Epithelial cell of esophagus (primary cell): Measurements from ENCODE around the gene METTL21C.

Experiments
- DNase-seq: peaks from one replicate; pipeline ENCODE4 v3.0.0; 2010; ENCODE audit warnings: low read depth
- H3K4me3 ChIP-seq: 2 replicates; pipeline ENCODE4 v1.5.1; 2011; ENCODE audit warnings: mild to moderate bottlenecking, low read length, control low read depth
- TF ChIP-seq, protein P1 (sequence below): IDR thresholded peaks from 2 replicates; pipeline ENCODE4 v1.5.1; 2011; ENCODE audit warnings: low read depth, mild to moderate bottlenecking, low read length, control low read depth, inconsistent platforms; ENCODE audit not compliant: insufficient read depth; ENCODE audit errors: missing control alignments

Gene METTL21C

DNA sequence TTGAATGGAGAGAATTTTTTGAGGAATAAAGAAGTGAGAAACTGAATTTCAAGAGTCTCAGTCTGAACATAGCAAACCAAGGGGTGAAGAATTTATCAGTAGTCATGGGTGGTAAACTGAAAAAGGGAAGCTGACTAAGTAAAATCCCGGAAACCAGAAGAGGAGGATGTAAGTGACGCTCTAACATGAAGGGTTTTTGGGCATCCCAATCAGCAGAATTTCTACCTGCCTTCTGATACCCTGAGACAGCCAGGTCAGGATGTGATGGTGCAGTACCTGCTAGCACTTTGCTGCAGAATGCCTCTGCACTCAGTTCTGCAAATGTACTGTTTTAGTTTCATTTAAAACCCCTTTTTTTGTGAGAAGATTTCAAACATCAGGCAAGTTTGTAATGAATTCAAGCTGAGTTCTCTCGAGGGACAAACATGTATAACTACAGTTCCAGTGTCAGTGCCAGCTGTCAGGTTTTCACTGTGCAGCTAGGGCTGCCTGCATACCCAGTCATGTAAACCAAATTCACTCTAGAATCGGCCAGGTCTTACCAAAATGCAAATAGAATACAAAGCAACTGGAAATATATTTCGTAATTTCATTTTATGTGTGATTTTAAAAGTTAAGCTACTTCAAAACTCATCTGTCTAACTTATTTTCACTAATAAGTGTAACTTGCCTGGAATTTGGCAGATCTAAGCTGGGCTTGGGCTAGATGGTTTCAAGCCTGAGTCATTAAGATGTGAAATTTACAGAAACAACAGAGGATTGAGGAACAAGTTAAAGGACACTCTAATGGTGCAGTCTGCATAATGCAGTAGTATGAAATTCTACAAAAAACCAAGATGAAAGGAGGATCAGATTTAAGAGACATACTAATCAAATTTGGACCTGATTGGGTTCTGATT is 13.8 kb downstream of the METTL21C start:
- TF ChIP-seq, protein P1, sequence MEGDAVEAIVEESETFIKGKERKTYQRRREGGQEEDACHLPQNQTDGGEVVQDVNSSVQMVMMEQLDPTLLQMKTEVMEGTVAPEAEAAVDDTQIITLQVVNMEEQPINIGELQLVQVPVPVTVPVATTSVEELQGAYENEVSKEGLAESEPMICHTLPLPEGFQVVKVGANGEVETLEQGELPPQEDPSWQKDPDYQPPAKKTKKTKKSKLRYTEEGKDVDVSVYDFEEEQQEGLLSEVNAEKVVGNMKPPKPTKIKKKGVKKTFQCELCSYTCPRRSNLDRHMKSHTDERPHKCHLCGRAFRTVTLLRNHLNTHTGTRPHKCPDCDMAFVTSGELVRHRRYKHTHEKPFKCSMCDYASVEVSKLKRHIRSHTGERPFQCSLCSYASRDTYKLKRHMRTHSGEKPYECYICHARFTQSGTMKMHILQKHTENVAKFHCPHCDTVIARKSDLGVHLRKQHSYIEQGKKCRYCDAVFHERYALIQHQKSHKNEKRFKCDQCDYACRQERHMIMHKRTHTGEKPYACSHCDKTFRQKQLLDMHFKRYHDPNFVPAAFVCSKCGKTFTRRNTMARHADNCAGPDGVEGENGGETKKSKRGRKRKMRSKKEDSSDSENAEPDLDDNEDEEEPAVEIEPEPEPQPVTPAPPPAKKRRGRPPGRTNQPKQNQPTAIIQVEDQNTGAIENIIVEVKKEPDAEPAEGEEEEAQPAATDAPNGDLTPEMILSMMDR, result no peak
- H3K4me3 ChIP-seq, result no peak overlapping the region
- no peak for DNase-seq

DNA sequence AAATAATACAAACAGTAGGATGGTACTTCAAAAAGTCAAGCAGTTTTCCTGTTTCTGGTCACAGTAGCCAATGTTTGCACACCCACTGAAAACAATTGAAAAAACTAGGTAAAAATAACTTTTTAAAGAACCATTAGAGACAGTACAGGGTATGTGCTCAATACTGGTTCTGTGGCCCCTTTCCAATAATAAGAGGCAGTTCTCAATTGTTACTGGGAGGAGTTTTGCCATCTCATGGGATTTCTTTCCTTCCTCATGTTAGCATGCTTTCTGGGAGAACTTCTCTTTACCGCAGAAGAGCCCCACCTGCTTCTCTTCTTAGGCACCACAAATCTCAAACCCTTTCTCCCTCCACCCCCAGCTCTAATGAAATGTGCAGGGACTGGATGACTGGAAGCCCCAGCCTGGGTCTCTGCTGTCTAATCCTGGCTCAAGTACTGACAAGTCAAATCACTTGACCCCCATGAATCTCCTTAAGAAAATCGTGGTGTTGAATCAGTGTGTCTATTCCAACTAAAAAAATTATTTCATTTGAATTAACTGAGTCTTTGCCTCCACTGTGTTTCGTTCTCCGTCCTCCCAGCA is 14.6 kb downstream of the METTL21C start:
- H3K4me3 ChIP-seq, result no peak overlapping the region
- TF ChIP-seq, protein P1, result no peak
- no peak for DNase-seq

DNA sequence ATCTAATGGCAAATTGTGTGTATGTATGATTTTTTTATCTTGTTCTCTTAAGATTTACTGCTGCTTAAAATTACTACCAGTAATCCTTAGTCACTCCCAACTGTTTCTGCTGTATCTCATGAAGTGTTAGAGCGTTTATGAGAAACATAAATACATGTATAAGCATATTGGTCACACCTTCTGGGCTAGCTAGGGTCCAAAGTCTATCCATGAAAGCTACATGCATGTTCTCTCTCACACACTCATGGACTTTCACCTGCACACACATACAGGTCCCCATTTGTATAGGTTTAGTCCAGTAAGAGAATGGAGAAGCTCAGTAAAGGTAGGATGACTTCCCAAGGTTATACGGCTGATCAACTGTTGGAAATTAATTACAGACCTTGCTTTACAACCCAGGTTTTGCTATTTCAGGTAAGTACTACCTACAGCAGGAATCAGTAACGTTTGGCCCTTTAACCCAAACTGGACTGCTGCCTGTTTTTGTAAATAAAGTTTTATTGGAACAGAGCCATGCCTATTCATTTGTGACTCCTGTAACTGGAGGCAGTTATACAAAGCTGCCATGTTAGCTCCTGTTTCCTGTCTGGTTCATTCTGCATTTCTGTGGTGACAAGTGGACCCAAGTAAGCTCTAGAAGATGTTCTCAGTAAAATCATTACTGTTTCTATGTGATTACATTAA is 15.3 kb downstream of the METTL21C start:
- no peak for DNase-seq
- H3K4me3 ChIP-seq, result no peak overlapping the region
- TF ChIP-seq, protein P1, result no peak

DNA sequence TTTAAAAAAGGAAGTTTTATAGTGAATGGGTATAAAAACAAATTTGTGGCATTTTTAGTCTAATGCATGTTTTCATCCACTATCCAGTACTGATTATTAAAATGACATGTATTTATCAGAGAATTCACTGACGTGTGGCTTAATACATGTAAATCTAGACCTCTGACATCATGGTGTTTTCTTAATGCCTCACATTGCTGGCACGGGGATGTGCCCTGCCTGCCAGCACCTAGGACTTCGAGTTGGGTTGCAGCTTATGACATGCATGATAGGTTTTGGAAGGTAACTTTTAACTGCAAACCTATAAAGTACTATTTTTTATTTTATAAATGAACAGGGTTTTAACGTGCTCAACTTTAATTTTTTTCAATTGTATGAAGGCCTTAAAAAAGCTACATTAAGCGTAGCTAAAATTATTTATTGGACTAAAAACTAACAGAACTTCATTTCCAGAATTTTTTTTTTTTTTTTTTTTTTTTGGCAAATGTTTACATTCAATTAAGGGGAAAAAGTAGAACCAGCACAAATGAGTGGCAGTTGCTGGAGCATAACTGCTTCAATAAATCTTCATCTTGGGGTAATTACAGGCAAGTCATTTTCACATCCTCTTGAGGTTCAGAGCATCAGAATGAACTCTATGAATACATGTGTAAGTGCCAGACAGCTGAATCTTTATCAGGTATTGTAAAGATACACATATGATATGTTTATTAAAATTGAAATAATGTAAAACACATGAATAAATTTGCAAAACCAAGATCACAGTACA is 16.3 kb downstream of the METTL21C start:
- TF ChIP-seq, protein P1, result no peak
- no peak for DNase-seq

DNA sequence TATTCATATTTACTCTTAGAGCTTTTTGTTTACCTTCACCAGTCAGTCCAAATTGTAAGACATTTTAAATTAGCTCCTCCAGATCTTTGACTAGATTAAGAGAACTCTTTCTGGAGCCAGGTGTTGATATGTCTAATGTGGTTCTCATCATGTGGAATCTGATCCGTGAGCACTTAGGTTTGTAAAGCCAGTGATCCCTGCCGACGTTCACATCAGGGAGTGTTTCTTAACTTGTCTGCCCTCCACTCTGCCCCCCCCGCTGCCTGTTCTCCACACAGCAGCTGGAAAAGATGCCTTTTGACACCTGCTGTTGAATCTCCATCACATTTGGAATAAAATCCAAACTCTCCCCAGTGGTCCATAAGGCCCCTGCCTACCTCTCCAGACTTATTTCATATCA is 17.7 kb downstream of the METTL21C start:
- no peak overlapping the region for H3K4me3 ChIP-seq
- TF ChIP-seq, protein P1, result no peak

More for the DNA sequence above, 16.3 kb downstream of the METTL21C start:
- H3K4me3 ChIP-seq, result no peak overlapping the region

DNA sequence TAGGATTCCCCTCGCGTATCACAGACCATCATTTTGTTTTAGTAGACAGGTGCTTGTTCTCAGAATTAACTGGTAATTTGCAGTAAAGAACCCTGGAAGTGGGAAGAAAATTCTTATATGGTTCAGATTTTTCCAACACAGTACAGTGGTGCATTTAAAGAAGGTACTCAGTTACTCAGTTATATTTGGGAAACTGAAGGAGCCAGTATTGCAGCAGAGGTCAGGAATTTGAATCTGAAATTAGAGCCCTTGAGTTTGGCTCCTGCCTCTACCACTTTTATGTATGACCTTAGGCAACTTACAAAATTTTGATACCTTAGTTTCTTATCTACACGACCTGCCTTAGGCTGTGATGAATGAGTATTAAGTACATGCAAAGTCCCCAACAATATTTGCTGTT is 19.7 kb downstream of the METTL21C start:
- TF ChIP-seq, protein P1, result no peak
- DNase-seq, result no peak
- H3K4me3 ChIP-seq, result no peak overlapping the region

More for the DNA sequence above, 17.7 kb downstream of the METTL21C start:
- no peak for DNase-seq
